Stimulated activated CD8-positive, alpha-beta memory T cell treated with anti-CD3 and anti-CD28 coated beads, Interleukin-15, amount 100 ng/mL, for 24 hours (primary cell): ENCODE data around the gene CLDN1.
"Not testable (repeated sequence)": the region's sequence is repeated elsewhere in the genome, so short reads cannot be mapped to it uniquely, and the experiment has no call there.

ENCODE experiments used
- DNase-seq: peaks from one replicate; pipeline ENCODE4 v3.0.0-alpha.2; 2020; ENCODE audit warnings: low read depth

CLDN1 gene

GRCh38 chr3:190293621-190294020, 28.6 kb downstream of the CLDN1 start:
- DNase-seq = no peak

DNA sequence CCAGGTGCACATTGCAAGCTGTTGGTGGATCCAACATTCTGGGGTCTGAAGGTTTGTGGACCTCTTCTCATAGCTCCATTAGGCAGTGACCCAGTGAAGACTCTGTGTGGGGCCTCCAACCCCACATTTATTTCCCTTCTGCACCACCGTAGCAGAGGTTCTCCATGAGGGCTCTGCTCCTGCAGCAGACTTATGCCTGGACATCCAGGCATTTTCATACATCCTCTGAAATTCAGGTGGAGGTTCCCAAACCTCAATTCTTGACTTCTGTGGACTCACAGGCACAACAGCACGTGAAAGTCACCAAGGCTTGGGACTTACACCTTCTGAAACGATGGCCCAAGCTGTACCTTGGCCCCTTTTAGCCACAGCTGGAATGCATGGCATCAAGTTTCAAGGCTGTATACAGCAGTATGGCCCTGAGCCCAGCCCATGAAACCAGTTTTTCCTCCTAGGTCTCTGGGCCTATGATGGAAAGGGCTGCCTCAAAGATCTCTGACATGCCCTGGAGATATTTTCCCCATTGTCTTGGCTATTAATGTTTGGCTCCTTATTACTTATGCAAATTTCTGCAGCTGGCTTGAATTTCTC, 30.2 kb downstream of the CLDN1 start:
- no peak for DNase-seq

DNA sequence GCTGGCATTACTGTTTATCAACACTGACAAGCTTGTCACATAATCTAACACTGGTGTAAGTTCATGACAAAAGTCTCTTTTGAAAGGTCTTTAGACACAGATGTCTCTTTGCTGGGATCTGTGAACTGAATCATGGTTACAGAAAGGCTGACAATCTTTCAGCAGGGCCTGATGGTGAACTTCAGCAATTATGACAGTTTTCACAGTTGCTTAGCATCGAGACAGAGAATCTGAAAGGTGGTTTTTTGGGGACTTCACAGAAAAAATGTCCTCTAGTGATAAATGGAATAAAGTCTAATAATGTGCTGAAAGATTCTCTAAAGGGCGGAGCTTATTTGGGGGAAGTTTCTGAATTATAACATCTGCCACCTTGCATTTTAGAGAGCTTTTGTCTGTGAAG, 32.3 kb downstream of the CLDN1 start:
- no peak for DNase-seq

DNA sequence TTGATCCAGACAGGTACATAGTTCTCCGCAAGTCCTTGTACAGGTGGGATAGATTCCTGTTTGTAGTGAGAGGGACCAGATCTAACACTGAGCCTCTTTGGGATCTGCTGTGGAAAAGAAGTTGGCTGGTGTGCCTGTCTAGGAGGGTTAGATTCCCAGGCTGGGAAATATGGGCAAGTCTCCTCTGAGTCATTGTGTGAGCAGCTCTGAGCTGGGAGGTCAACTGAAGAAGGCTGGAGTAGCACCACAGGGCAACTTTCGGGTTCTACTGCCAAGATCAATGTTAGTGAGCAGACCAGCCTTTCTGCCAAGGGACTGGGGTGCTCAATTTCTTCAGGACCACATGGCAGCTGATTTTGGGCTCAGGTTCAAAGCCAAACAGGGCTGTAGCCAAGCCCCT, 33.4 kb downstream of the CLDN1 start:
- no peak for DNase-seq

- no peak for DNase-seq
Measured at GRCh38 chr3:190286014-190286413, 36.2 kb downstream of the CLDN1 start.

GRCh38 chr3:190281308-190282051, 40.8 kb downstream of the CLDN1 start:
- DNase-seq = no peak

DNA sequence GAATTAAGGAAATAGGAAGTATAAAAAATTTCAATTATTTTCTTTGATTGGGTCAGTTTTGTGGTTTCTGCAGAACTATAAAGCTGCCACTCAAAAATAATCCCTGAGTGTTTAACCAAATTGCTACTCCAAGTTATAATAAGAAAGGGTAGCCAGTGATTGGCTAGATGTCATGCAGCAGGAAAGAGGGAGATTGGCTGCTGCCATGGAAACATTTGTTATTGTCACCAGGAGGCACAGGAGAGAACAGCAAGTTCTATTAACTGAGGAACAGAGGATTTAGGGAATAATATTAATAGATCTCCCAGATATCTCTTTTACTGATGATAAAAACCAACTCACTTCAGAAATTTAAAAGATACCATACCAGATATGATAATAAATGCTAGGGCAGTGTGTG, 42.6 kb downstream of the CLDN1 start:
- DNase-seq = no peak

GRCh38 chr3:190272747-190273146, 49.5 kb downstream of the CLDN1 start:
- DNase-seq = no peak

DNA sequence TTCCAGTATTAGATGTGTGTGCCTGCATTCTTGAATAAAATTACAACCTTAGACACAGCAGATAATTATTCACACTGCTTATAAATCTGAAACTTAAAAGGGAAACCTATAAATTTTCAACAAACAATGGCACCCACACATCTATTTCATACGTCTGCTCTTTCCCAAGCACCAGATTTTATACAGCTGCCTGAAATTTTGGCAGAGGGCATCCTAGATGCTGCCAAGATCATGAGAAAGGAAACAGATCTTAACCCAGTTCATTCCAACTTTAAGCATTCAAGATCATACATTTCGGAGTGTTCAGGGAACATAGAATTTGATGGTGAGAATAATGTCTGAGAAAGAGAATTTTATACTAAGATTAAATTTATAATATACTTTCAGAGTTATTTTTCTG, 53.1 kb downstream of the CLDN1 start:
- no peak for DNase-seq

- DNase-seq = not testable (repeated sequence)
Measured at GRCh38 chr3:190267464-190267863, 54.8 kb downstream of the CLDN1 start.

DNA sequence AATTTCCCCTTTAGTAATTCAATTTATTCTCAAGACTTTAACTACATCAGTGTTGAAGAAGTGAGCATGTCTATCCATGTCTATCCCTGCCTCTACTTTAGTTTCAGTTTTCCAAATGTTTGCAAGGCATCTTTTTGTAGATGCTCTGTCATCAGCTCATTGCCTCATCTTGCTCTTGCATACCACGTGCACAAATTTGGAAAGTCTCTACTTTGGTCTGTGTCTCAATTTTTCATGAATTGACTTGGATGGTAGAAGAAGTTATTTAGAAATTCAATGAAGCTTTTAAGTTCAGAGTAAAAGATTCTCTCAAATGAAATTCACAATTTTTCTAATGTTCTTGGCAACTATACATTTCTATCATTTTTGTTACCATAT, 55.3 kb downstream of the CLDN1 start:
- DNase-seq = no peak

DNA sequence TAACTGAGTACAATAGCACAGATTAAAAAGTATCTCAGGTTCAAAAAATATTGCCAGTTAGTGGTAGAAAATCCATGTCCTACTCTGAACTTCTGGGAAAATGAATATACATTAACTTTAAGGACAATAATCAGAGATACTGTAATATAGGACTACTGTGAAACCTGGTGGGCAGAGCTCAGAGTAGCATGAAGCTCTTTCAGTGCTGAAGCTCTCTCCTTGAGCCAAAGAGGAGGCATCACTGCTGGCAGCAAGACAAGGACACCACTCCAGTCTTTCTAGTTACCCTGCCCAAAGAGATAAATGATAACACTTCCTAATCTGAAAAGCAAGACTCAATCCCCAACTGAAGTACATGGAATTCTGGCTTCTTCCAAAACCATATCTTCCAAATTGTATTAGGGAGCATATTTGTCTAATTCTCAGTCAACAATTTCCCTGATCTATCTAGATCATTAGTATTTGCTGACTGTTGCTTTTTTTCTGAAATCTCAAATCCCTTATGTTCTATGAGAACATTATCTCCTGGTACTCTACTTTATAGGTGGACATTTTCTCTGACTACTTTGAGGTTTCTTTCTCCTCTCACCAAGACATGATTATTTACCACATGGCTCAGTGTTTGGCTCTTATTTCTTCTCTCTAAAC, 55.9 kb downstream of the CLDN1 start:
- DNase-seq = no peak

GRCh38 chr3:190265796-190266195, 56.5 kb downstream of the CLDN1 start:
- no peak for DNase-seq

GRCh38 chr3:190265126-190265525, 57.1 kb downstream of the CLDN1 start:
- no peak for DNase-seq

DNA sequence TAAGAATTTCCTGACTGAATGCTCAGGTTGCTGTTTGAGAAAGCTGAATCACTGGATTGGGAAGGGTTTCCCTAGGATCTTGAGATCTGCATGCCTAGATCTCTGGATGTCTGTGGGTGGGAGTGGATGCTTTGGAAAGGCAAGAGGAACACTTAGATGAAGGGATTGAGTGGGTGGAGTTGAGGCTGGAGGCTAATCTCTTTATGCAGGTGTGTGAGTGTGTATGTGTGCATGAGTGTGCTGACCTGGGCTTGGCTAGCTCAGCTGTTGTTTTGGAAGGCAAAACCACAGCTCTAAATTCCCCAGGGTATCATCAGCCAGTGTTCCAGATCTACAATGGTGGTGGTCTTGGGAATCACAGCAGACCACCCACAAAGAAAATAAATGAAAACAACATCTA, 60.5 kb downstream of the CLDN1 start:
- DNase-seq = no peak

GRCh38 chr3:190261015-190261414, 61.2 kb downstream of the CLDN1 start:
- no peak for DNase-seq

DNA sequence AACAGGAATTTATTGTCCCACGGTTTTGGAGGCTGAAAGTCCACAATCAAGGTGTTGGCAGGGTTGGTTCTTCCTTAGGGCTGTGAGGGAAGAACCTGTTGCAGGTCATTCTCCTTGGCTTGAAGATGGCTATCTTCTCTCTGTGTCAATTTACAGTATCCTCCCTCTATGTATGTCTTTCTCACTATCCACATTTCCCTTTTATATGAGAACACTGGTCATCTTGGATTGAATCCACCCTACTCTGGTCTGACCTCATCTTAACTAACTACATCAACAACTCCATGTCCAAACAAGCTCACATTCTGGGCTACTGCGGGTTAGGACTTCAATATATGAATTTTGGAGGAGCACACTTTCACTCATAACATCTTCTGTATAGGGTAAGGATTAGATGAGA, 61.9 kb downstream of the CLDN1 start:
- no peak for DNase-seq

GRCh38 chr3:190258634-190259033, 63.6 kb downstream of the CLDN1 start:
- no peak for DNase-seq
